Right renal cortex interstitium (tissue), 3 donors: ENCODE results near the gene PGBD2. TPM values are rescaled to one million over a fixed set of nuclear protein-coding genes. Genes with fewer than 3 reads are reported as not detected.
"Not testable (repeated sequence)": the region's sequence is repeated elsewhere in the genome, so short reads cannot be mapped to it uniquely, and the experiment has no call there.

Experiments
- DNase-seq, 3 donors: peaks; one replicate each; pipeline ENCODE4 v3.0.0-alpha.2; 2013; ENCODE audit warnings: low read depth in 3 of 3, low spot score in 2 of 3
- polyA plus RNA-seq, 3 donors: library from polyadenylated mRNA; unstranded; fragments of 120-200 nt; gene quantifications; one replicate each; pipeline ENCODE4 v1.2.1, GENCODE V29; 2013; ENCODE audit not compliant: insufficient read length in 3 of 3

Gene PGBD2
- 10 to 100 TPM; 11.4 to 13.0 (median 12.4) TPM for polyA plus RNA-seq

DNA sequence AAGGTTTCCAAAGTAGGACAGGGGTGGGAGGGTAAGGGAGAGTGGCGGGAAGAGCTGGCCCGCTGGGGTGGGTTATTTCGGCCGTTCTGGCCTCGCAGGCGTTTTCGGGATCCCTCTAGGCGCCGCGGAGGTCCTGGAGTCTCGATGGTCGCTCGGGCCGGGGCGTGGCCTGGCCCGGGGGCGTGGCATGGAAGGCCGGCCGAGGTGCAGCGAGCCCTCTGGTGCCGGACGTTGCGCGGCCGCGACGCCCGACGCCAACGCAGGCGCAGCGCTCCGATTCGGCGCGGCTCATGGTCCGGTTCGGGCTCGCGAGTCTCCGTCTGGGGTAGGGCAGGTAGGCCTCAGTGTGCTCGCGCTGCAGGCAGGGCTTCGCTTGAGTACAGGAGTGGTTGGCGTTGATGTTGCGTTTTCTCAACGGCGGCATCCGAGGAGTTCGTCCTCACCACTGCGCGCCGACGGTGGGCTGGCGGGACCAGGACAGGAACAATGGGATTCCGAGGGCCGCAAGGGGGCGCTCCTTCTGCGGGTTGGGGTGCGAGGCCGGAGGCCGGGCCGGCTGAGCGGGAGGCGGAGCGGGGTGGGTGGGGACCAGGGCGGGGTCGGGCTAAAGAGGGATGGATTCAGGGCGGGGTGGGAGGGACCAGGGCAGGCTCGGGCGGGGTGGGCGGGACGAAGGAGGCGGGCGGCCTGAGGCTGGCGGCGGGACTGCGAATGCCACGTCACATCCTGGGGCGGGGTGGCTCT is at the start of gene PGBD2:
TSS of gene PGBD2 (plus strand) at position 227 of the 744 bp plus-strand sequence. CDS start 7,628 bp downstream, outside the sequence.
- peak; percentile 83 to 88 (median 84) for DNase-seq

GRCh38 chr1:248857201-248857600 is 48.8 kb upstream of the PGBD2 start:
- no peak for DNase-seq

DNA sequence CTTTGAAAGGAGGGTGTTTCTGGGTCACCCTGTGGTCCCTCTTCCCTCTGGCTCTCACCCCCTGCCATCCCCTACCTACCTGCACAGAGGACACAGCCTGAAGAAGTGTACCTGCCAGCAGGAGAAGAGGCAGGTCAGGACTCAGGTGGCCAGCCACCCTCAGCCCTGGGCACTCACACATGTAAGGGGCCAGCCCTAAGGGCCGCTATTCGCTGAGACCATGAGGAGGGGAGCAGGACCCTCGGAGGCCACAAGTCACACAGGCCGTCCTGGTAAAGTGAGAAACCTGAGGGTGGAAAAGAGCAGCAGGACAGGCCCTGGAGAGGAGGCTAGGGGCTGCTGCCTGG is 48.3 kb upstream of the PGBD2 start:
- no peak for DNase-seq

GRCh38 chr1:248858096-248858890 is 47.7 kb upstream of the PGBD2 start:
- peak in 2 of 3 donors; percentile 38 to 45 for DNase-seq

DNA sequence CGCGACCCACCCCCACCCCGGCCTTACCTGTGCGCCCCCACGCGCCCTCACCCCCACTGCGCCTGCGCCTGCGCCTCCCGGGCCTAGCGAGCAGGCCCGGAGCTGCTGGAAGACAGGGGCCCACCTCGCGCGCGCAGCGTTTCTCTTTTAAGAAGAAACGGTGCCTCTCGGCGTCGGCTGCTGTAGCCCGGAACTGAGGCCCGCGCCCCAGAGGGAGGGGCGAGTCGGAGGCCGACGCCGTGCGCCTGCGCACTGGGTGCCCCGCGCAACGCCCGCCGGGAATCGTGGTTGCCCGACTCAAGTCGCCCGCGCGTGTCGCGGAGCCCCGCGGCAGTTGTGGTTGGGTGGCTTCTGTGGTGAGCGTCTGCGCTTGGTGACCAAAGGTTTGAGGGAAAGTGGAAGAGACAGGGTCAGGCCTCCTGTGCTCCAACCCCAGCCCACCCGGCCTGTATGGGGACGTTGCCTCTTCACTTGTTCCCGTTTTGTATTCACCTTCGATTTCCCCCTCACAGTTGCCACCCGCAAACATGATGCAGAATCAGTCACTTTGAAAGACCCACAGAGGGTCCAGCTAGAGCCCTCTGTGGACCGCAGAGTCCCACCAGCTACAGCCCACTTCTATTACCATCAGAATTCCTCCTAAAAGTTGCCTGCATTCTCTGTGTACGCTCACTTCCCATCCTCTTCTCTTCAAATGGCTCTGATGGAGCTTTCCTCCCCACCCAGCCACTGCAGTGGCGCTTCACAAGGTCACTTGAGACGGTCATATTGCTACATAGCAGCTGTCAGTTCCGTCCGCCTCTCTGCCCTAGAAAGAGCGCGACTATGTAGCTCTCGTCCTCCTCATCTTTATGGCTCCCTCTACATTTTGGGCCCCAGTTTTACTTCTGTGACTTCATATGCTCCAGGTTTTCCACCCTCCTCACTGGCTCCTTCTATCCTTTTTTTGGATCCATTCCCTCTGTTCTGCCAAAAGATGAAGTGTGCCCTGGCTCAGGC is 46.8 kb upstream of the PGBD2 start, which contains the start of gene ZNF692:
TSS of gene ZNF692 (minus strand) at position 195 of the 999 bp plus-strand sequence. CDS start 776 bp downstream, outside the sequence.
- peak in 2 of 3 donors; percentile 77 to 92 for DNase-seq

DNA sequence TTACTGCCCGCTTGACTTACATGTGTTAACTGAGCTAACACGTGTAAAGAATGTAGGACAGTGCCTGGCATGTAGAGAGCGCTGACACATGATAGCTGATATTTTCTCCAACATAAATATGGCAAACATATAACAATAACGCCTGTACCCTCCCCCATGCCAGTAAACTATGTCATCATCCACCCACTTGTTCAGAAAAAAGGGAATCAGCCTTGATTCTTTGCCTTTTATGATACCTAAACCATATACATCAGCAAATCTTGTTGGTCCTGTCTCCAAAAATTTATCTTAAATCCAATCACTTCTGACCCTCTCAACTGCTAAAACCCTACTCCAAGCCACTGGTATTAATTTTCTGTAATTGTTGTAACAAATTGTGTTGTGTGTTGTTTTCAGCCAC is 46.0 kb upstream of the PGBD2 start:
- DNase-seq, result no peak

DNA sequence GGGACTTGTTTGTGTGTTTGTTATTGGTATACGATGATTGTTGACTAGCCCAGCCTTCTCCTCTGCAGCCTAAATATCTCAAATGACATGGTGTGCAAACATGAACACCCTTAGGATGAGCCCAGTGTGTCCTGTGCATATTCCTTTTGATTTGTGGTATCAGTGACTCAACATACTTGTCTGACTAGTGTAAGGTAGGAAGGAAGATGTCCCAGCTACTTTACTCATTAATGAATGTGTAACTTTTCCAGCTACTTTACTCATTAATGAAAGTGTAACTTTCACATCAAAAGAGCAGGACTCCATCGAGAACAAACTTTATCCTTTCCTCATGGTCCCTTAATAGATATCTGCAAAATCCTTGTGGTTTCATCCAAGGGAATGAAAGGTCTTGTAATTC is 44.4 kb upstream of the PGBD2 start:
- DNase-seq, result no peak

- no peak for DNase-seq
Measured at GRCh38 chr1:248862695-248862997, 43.4 kb upstream of the PGBD2 start.

DNA sequence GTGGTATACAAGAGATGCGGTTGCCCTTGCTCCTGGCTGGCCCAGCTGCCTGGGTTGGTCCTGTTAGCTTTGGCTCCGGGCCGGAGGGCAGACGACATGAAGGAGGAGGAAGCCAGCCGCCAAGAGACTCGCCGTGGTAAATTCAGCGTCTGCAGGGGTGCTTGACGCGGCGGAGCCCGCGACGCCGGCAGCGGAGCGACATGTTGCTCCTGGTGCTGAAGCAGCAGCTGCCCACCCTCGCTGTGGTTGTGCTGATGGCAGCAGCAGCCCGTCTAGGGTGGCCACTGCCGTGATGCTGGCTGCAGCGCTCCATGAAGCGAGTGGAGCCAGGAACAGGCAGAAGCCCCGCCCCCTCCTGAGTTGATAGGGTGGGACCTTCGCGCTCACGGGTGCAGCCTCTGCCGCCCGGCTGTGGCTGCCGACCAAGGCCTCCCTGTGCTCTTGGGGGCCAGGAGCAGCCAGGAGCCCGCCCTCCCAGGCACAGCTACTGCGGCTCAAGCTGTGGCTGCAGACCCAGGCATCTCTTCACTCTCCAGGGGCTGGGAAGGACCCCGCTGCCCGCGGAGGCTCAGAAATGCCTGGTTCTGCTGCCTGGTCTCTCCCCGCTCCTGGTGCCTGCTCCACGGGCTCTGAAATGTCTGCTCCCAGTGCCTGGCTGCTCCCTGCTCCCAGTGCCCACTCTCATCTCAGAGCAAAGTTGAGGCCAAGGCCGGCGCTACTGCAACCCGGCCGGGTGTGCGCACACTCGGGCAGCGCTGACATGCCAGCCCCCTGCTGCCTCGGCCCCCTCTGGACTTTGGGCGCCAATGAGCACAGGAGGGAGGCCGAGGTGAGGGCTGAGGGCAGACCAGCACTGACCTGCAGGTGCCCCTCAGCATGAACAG is 42.8 kb upstream of the PGBD2 start:
- DNase-seq, result peak in 2 of 3 donors; percentile 40 to 75

GRCh38 chr1:248871837-248872401 is 34.1 kb upstream of the PGBD2 start:
- DNase-seq, result no peak

- peak in 1 of 3 donors; percentile 67 for DNase-seq
Measured at GRCh38 chr1:248872752-248873408, 33.2 kb upstream of the PGBD2 start.

DNA sequence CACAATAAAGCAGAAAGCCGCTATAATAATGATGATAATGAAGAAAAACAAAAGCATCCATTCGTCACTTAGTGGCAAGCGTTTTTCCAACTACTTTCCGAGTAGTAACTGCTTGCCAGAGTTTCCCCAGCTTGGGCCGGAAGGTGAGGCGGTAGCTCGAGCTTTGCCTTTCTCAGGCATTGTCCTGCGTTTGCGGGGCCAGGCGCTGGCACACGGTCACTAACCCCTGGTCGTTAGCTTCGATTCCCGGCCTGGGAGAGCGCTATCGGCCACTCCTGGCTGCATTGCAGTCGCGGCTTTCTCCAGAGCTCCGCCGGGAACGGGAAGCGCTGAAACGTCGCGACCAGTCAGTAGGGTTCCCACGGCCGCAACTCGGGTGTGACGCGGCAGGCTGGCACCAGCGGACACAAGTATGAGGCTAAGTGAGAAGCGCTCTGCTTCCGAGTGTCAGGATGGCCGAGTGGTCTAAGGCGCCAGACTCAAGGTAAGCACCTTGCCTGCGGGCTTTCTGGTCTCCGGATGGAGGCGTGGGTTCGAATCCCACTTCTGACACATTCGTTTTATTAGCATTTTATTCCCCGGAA is 32.5 kb upstream of the PGBD2 start:
- peak; percentile 91 to 95 (median 91) for DNase-seq

DNA sequence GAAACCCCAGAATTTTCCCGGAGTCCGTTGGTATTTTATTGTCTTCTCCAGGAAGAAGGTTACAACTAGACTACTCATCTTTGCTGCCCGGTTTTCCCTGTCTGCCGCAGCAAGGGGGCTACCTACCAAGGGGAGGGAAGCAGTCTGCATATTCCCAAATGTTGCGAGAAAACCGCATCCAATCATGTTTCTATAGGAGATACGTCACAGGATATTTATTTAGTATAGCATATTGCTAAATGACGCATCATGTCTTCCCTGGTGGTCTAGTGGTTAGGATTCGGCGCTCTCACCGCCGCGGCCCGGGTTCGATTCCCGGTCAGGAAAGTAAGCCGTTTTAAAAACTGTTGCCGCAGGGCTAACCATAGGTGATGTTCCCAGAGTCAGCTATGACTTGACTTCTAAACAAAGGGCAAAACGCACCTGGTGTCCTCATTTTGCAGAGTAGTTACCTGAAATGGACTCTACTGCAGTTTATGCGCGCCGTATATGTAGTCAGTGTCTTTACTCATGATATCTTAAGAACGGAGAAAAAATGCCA is 32.0 kb upstream of the PGBD2 start:
- peak; percentile 85 to 96 (median 88) for DNase-seq

- DNase-seq, result no peak
Measured at GRCh38 chr1:248881261-248881660, 24.8 kb upstream of the PGBD2 start.

GRCh38 chr1:248882427-248882826 is 23.6 kb upstream of the PGBD2 start:
- not testable (repeated sequence) for DNase-seq

- no peak for DNase-seq
Measured at GRCh38 chr1:248884632-248885295, 21.3 kb upstream of the PGBD2 start.

- no peak for DNase-seq
Measured at GRCh38 chr1:248885646-248886045, 20.4 kb upstream of the PGBD2 start.
